Smooth muscle cell (in vitro differentiated cells): ENCODE results near the gene PTPRB. TPM values are rescaled to one million over a fixed set of nuclear protein-coding genes. Genes with fewer than 3 reads are reported as not detected.
A peak's percentile ranks its signal among the peaks of the same experiment; 100 is the strongest.

Experiments used
- DNase-seq: peaks from one replicate; lab custom pipeline; 2025; ENCODE audit not compliant: unreplicated experiment; lab: John Stamatoyannopoulos, UW
- H2AFZ ChIP-seq: fragments of 200-600 bp; sonication (generic); 2 replicates; pipeline ENCODE4 v1.6.0; 2016; ENCODE audit warnings: antibody characterized with exemption, low read depth, mild to moderate bottlenecking
- H3F3A ChIP-seq: fragments of 200-600 bp; sonication (generic); 2 replicates; pipeline ENCODE4 v1.6.0; 2017; ENCODE audit warnings: antibody characterized with exemption, low read depth
- H3K27ac ChIP-seq: fragments of 200-600 bp; sonication (generic); 2 replicates; pipeline ENCODE4 v1.5.1; 2016; ENCODE audit warnings: low read depth, mild to moderate bottlenecking
- H3K27me3 ChIP-seq: fragments of 200-600 bp; sonication (generic); 2 replicates; pipeline ENCODE4 v1.6.1; 2016; ENCODE audit warnings: low read depth, mild to moderate bottlenecking
- H3K36me3 ChIP-seq: fragments of 200-600 bp; sonication (generic); 2 replicates; pipeline ENCODE4 v1.5.1; 2016; ENCODE audit warnings: low read depth
- H3K4me1 ChIP-seq: fragments of 200-600 bp; sonication (generic); 2 replicates; pipeline ENCODE4 v1.5.1; 2016; ENCODE audit warnings: low read depth
- H3K4me2 ChIP-seq: fragments of 200-600 bp; sonication (generic); 2 replicates; pipeline ENCODE4 v1.6.0; 2016; ENCODE audit warnings: mild to moderate bottlenecking
- H3K4me3 ChIP-seq: fragments of 200-600 bp; sonication (generic); 2 replicates; pipeline ENCODE4 v1.5.1; 2016; ENCODE audit warnings: mild to moderate bottlenecking
- H3K79me2 ChIP-seq: fragments of 200-600 bp; sonication (generic); 2 replicates; pipeline ENCODE4 v1.6.0; 2016; ENCODE audit warnings: low read depth, mild to moderate bottlenecking
- H3K9ac ChIP-seq: fragments of 200-600 bp; sonication (generic); 2 replicates; pipeline ENCODE4 v1.6.0; 2016; ENCODE audit warnings: low read depth
- H3K9me3 ChIP-seq: fragments of 200-600 bp; sonication (generic); replicated peaks from 2 replicates; pipeline ENCODE4 v1.5.1; 2016; ENCODE audit warnings: low read depth
- H4K20me1 ChIP-seq: fragments of 200-600 bp; sonication (generic); 2 replicates; pipeline ENCODE4 v1.6.0; 2016; ENCODE audit warnings: low read depth
- WGBS: methylation state at CpG from one replicate; pipeline ENCODE4 v1.1.7; 2016; ENCODE audit warnings: low lambda C conversion rate; 5-methylcytosine and 5-hydroxymethylcytosine counted together
- polyA plus RNA-seq: library from polyadenylated mRNA; unstranded; fragments of >200 nt; fragmentation: Nextera tagmentation; extraction: Ambion mirVana; gene quantifications from 2 replicates; pipeline ENCODE4 v1.2.1, GENCODE V29; 2016
- total RNA-seq: library from RNA; depleted of rRNA; stranded (reverse); fragments of >200 nt; gene quantifications from 2 replicates; pipeline ENCODE4 v1.2.3, GENCODE V29; 2014
- TF ChIP-seq, protein P1 (sequence below): fragments of 200-600 bp; sonication (generic); IDR thresholded peaks from 2 replicates; pipeline ENCODE4 v1.5.1; 2017; ENCODE audit warnings: borderline replicate concordance, mild to moderate bottlenecking, antibody characterized with exemption; ENCODE audit not compliant: insufficient read depth, poor library complexity, severe bottlenecking

Gene PTPRB
- total and polyA plus RNA-seq, 2 experiments from 2014 or later: 0.56 to 7.3 TPM

DNA sequence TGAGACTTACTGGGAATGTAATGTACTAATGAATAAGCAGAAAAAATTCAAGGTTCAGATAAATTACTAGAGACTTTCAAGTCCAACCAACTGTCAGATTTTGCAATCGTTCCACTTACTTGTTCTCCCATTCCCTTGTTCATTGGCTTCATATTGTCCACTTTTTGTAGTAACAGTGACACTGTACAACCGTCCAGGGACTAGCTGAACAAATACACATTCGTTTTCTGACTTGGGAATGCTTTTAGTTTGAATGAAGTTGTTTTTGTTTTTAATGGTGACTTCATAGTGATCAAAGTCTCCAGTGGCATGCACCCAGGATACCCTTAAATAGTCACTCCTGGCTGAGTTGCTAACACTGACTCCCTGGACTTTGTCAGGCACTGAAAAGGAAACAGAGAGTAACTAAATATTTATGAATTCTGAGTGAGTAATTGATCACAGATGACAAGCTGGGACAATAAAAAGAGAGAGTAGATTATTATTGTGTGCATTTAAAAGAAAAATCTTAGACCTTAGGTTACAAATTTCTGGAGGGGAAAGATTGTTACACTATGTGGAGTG lies 65.4 kb downstream of the PTPRB start:
- Histone ChIP-seq H4K20me1 (no peaks in the 10 kb centered on the region), H3K79me2 (no peaks in the 10 kb centered on the region), H3K9me3 (no peaks in the 10 kb centered on the region), H3K9ac (no peak overlapping the region), H3K36me3 (no peaks in the 10 kb centered on the region), H3K27me3 (no peaks in the 10 kb centered on the region), H3F3A (no peaks in the 10 kb centered on the region), H2AFZ (no peak overlapping the region), H3K4me3 (no peak overlapping the region), H3K4me2 (no peak overlapping the region), H3K4me1 (peaks cover 2% of the 10 kb centered on the region), H3K27ac (no peak overlapping the region)
- DNase-seq: no peak
- TF ChIP-seq, protein P1, sequence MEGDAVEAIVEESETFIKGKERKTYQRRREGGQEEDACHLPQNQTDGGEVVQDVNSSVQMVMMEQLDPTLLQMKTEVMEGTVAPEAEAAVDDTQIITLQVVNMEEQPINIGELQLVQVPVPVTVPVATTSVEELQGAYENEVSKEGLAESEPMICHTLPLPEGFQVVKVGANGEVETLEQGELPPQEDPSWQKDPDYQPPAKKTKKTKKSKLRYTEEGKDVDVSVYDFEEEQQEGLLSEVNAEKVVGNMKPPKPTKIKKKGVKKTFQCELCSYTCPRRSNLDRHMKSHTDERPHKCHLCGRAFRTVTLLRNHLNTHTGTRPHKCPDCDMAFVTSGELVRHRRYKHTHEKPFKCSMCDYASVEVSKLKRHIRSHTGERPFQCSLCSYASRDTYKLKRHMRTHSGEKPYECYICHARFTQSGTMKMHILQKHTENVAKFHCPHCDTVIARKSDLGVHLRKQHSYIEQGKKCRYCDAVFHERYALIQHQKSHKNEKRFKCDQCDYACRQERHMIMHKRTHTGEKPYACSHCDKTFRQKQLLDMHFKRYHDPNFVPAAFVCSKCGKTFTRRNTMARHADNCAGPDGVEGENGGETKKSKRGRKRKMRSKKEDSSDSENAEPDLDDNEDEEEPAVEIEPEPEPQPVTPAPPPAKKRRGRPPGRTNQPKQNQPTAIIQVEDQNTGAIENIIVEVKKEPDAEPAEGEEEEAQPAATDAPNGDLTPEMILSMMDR: no peak
- 85% methylated on average over 3 of the region's 3 CpGs for WGBS

DNA sequence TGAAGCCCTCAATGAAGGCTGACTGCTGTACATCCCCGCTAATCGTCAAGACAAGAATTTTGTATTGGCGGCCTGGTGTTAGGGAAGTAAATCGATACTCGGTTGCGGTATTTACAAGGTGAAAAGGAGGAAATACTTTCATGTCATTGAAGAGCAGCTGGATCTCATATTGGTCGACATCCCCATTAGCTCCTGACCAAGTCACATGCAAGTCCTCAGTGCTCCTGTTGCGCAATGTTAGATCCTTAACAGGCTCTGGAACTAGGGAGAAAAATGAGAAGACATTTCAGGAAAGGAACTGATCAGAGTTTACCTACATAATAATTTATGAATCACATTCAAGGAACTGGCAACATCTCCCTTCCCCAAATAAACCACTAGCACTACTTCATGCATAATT lies 66.2 kb downstream of the PTPRB start:
- DNase-seq: no peak
- Histone ChIP-seq H3K4me1 (no peaks in the 10 kb centered on the region), H3K27me3 (no peaks in the 10 kb centered on the region), H3K9ac (no peak overlapping the region), H2AFZ (no peak overlapping the region), H3K79me2 (no peaks in the 10 kb centered on the region), H3K36me3 (no peaks in the 10 kb centered on the region), H3K4me3 (no peak overlapping the region), H3K9me3 (no peaks in the 10 kb centered on the region), H3K4me2 (no peak overlapping the region), H3K27ac (no peak overlapping the region), H4K20me1 (no peaks in the 10 kb centered on the region), H3F3A (no peaks in the 10 kb centered on the region)
- 93% methylated on average over 8 of the region's 8 CpGs for WGBS
- TF ChIP-seq, protein P1: no peak

DNA sequence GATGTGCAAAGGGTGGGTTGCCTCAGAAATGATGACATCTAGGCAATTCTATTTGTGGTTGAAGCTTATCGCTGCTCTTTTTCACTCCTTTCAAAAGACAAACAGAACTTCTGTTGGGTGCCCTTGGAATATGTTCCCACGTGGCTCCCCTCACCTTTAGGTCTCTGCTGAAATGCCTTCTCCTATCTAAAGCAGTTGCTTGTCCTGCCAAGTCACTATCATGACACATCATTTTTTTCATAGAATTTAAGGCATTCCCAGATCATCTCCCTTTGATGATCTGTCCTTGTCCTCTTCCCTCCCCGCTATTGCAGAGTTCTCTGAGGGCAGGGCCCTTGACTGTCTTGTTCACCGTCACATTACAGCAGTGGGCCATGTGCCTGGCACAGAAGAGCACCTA lies 75.7 kb downstream of the PTPRB start:
- Histone ChIP-seq H3K36me3 (no peaks in the 10 kb centered on the region), H2AFZ (no peak overlapping the region), H3K9me3 (no peaks in the 10 kb centered on the region), H3K27me3 (no peaks in the 10 kb centered on the region), H3K9ac (no peak overlapping the region), H3K4me1 (no peaks in the 10 kb centered on the region), H3K27ac (peak overlapping the region; percentile 4), H3F3A (no peaks in the 10 kb centered on the region), H3K4me3 (no peak overlapping the region), H4K20me1 (no peaks in the 10 kb centered on the region), H3K4me2 (no peak overlapping the region), H3K79me2 (no peaks in the 10 kb centered on the region)
- 94% methylated on average over 4 of the region's 4 CpGs for WGBS
- TF ChIP-seq, protein P1: no peak
- no peak for DNase-seq

DNA sequence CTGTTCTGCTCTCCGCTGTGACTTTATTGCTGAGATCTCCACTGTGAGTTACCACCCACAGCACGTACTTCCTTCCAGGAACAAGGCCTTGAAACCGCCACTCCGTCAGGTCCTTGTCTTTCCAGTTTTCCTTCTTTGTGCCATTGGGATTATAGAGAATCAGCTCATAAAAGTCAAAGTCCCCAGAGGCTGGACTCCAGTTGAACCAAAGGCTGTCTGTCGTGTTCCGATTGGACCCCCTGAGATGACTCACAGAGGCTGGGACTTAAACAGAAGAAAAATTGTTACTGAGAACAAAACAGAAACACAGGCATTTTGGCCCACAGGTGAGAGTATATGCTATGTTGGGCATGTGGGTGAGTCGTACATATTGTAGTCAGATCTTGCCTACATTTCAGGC lies 76.6 kb downstream of the PTPRB start:
- TF ChIP-seq, protein P1: no peak
- H3F3A ChIP-seq: no peaks in the 10 kb centered on the region
- no peak overlapping the region for H3K9ac ChIP-seq
- WGBS: 74% methylated on average over 7 of the region's 7 CpGs
- H3K79me2 ChIP-seq: no peaks in the 10 kb centered on the region
- no peaks in the 10 kb centered on the region for H3K4me1 ChIP-seq
- no peaks in the 10 kb centered on the region for H3K36me3 ChIP-seq
- H4K20me1 ChIP-seq: no peaks in the 10 kb centered on the region
- no peak overlapping the region for H2AFZ ChIP-seq
- H3K4me2 ChIP-seq: no peak overlapping the region
- no peak overlapping the region for H3K4me3 ChIP-seq
- peak overlapping the region; percentile 4 for H3K27ac ChIP-seq
- H3K27me3 ChIP-seq: no peaks in the 10 kb centered on the region
- H3K9me3 ChIP-seq: no peaks in the 10 kb centered on the region
- DNase-seq: no peak
